ENCODE measurements around the gene CLIC6.

DNA sequence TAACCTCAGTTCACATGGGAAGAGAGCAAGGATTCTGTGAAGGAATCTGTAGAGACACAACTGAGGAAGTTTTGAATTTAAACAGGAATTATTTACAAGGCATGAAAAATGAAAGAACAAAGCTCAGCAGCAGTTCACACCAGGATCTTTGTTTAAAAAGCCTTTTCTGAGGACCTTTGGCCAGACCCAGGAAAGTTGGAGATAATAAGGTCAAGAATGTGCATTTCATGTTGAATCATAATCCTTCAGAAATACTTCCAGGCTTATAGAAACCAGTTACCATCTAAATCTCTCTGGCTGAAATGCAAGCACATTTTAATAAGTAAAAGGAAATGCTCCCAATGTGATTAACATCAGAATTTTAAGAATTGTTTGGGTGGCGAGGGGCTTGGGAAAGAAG is 2.7 kb downstream of the CLIC6 start:
- TF ChIP-seq, protein P1, sequence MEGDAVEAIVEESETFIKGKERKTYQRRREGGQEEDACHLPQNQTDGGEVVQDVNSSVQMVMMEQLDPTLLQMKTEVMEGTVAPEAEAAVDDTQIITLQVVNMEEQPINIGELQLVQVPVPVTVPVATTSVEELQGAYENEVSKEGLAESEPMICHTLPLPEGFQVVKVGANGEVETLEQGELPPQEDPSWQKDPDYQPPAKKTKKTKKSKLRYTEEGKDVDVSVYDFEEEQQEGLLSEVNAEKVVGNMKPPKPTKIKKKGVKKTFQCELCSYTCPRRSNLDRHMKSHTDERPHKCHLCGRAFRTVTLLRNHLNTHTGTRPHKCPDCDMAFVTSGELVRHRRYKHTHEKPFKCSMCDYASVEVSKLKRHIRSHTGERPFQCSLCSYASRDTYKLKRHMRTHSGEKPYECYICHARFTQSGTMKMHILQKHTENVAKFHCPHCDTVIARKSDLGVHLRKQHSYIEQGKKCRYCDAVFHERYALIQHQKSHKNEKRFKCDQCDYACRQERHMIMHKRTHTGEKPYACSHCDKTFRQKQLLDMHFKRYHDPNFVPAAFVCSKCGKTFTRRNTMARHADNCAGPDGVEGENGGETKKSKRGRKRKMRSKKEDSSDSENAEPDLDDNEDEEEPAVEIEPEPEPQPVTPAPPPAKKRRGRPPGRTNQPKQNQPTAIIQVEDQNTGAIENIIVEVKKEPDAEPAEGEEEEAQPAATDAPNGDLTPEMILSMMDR (IDR thresholded peaks at IDR 0.05) = no peak
- TF ChIP-seq POLR2A (IDR thresholded peaks at IDR 0.05) = no peak

Data from prostate gland (tissue), 2 donors.